GM19099 (cell line): ENCODE measurements around the gene CAPN5.

Source experiments
- POLR2A ChIP-seq: IDR thresholded peaks from 3 replicates; pipeline ENCODE4 v1.6.1; 2011; ENCODE audit warnings: low read depth; ENCODE audit not compliant: insufficient read length; ENCODE audit errors: extremely low read depth

CAPN5 gene

DNA sequence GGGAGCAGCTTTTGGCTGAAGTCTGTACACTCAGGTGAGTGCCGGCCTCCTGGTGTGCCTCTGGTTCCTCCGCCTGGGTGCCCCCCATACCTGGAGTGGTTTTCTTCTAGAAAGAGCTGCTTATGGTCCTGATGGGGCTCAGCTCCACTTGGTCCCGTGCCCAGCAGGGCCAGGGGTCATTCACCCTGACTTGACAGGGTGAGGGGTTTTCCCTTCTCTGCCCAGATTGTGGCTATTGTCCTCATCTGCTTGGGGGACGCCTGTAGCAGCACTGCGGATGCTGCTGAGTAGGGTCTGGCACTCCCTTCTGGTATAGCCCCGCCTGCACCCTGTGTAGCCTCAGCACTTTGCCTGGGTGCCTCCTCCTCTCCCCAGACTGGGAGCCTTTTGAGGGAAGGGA lies 44.1 kb downstream of the CAPN5 start:
- no peak for TF ChIP-seq POLR2A

DNA sequence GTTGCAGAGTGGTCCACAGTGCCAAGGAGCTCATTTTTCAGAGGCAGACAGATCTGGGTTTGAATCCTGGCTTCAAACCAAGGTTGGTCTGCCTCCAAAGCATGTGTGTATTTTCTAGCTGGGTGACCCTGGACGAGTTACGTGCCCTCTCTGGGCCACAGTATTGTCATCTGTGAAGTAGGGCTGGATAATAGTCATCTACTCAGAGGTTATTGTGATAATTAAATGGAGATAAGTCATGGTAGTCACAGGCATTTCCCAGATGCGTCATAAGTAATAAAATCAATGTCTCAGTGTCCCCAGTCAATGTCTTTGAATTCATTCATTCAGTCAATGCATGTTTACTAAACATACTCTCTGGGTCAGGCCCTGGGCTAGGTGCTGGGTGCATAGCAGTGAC lies 44.5 kb downstream of the CAPN5 start:
- no peak for TF ChIP-seq POLR2A

DNA sequence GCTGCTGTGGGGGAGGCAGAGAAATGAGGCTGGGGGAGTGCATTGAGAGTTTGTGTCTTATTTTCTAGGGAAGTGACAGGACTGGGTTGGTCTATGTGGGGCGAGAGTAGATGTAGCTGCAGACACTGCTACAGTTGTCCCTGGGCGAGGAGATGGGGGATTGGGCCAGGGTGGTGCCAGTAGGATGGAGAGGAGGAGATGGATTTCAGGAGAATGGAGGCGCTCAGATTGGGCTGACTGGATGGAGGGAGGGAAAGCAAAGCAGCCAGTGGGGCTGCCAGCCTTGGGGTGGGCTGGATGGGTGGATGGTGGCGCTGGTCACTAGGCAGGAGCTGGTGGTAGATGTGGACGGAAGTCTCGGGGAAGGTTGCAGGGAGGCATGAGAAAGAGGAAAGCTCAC lies 45.2 kb downstream of the CAPN5 start:
- no peak for TF ChIP-seq POLR2A

DNA sequence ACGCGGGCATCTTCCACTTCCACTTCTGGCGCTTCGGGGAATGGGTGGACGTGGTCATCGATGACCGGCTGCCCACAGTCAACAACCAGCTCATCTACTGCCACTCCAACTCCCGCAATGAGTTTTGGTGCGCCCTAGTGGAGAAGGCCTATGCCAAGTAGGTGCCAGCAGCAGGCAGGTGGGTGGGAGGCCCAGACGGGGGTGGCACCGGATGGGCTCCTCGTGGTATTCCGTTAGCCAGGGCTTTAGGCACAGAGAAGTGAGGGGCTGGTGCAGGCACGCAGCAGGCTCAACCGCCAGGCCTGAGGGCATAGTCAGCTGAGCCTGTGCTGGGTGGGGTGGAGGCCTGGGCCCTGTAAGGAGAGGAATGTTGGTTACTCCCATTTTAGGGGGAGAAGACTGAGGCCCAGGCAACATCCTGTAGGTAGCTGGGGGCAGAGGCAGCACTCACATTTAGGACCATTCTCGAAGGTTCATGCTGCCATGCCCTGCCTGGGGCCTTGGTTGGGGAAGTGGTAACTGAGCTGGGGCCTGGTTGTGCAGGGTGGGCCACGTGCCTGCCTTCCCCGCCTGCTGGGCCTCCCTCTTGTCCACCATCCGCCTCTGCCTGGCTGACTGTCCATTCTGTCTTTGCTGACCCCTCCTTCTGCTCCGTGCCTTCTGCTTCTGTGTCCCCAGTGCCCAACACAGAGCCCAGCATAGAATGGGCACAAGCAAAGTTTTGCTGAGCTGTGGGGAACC lies 46.0 kb downstream of the CAPN5 start:
- TF ChIP-seq POLR2A = no peak

DNA sequence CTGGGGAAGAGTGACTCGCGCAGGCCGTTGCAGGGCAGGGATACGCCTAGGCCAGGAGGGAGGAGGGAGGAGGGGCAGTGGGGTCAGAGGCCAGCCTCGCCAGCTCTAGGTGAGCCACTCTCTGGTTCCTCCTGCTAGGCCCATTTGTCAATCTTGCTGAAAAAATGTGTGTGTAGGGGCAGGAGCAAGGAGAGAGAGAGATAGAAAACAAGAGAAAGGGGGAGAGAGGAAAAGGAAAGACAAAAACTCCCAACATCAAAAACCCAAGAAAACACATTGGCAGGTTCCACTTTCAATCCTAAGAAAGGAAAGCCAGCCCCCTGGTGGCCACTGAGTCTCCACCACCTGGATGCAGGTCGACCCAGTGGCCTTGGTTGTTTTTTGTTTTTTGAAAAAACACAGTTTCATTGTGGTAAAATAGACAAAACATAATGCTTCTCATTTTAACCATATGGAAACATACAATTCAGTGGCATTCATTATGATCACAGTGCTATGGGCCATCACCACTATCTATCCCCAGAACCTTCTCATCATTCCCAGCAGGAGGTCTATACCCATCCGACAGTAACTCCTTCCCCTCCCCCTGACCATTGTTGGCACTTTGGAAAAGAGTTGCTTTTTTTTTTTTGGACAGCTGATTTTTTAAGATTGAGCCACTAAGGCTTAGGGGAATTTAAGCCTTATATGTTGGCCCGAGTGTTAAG lies 46.8 kb downstream of the CAPN5 start:
- TF ChIP-seq POLR2A = no peak

DNA sequence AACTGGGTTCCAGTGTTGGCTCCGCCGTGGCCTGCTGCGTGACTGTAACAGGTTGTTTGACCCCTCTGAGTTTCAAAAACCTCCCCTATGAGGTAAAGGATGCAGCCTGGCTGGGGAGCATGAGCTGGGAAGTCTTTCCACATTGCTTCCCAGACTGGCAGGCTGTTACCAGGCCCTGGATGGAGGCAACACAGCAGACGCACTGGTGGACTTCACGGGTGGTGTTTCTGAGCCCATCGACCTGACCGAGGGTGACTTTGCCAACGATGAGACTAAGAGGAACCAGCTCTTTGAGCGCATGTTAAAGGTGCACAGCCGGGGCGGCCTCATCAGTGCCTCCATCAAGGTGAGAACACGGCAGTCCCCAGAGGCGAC lies 47.3 kb downstream of the CAPN5 start:
- no peak for TF ChIP-seq POLR2A

DNA sequence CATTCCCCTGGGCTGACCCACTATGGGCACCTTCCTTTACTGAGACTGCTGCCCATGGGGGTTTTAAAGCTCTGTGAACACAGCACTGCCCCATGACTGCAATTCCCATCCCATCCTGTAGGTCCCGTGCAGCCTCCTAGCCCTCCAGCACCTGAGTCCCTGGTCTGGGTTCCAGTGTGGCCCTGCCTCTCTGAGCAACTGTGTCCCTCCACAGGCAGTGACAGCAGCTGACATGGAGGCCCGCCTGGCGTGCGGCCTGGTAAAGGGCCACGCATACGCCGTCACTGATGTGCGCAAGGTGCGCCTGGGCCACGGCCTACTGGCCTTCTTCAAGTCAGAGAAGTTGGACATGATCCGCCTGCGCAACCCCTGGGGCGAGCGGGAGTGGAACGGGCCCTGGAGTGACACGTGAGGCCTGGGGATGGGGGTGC lies 48.4 kb downstream of the CAPN5 start:
- no peak for TF ChIP-seq POLR2A

DNA sequence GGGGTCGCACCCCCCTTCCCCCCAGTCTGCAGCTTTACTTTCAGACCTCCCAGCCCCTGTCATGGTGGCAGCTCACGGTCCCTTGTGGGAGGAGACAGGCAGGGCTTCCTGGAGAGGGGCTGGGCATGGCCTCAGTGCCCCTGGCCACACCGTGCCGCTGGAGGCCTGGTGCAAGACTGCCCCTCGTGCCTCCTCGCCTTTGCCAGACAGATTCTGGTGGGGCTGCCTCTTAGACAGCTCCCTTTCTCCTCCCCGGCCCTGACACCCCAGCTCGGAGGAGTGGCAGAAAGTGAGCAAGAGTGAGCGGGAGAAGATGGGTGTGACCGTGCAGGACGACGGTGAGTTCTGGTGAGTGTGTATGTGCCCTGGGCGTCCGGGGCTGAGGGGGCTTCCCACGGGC lies 49.2 kb downstream of the CAPN5 start:
- no peak for TF ChIP-seq POLR2A

DNA sequence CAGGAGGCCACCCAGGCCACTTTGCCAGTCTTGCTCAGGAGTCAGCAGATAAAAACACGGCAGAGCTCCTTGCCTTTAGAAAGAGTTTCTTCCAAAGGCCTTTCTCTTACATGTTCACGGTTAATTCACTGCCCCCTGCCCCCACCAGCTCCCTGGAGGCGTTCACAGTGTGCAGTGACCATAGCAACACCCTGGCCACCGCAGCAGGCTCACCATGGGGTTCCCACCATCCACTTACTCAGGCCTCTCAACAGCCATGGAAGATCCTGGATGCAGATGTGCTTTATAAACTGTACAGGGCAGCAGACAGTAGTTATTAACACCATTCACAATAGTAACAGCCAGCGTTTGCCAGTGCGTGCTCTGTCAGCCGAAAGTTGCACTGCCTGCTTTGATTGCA lies 50.7 kb downstream of the CAPN5 start:
- no peak for TF ChIP-seq POLR2A

DNA sequence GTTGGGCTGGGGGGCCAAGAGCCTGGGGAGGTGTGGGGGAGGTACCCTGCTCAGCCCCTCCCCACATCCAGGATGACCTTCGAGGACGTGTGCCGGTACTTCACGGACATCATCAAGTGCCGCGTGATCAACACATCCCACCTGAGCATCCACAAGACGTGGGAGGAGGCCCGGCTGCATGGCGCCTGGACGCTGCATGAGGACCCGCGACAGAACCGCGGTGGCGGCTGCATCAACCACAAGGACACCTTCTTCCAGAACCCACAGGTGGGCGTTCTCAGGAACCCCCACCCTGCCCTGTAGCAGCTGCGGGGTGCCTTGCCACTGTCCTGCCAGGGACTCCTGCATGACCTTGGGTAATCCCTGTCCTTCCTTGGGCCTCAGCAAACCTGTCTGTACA lies 51.3 kb downstream of the CAPN5 start:
- no peak for TF ChIP-seq POLR2A

DNA sequence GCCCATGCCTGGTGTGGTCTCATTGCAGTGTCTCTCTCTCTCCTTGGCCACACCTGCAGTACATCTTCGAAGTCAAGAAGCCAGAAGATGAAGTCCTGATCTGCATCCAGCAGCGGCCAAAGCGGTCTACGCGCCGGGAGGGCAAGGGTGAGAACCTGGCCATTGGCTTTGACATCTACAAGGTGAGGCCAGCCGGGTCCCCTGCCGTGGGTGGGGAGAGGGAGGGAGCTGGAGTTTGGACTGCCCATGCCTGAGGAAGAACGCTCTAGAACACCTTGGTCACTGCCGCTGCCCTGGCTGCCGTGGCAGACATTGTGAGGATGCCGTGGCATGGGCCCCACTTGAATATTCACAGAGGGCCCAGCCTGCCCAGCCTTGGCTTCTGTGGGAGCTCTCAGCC lies 52.2 kb downstream of the CAPN5 start:
- no peak for TF ChIP-seq POLR2A

DNA sequence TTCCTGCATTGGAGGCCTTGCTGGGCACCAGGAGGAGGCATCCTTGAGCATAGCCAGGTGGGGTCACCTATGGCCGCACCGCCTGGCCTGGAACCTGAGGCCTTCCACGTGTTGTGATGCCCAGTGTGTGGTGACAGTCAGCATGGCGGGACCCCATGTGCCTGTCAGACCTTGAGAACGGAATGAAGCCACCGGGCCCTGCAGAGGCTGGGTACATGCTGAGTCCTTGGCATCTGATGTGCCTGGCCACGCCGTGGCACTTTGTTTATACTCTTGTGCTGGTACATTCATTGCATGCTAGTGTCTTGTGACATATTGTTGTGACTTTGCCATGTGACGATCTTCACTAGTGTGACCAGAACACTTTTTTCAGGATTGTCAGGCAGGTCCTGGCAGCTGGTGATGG lies 52.8 kb downstream of the CAPN5 start:
- TF ChIP-seq POLR2A = no peak

DNA sequence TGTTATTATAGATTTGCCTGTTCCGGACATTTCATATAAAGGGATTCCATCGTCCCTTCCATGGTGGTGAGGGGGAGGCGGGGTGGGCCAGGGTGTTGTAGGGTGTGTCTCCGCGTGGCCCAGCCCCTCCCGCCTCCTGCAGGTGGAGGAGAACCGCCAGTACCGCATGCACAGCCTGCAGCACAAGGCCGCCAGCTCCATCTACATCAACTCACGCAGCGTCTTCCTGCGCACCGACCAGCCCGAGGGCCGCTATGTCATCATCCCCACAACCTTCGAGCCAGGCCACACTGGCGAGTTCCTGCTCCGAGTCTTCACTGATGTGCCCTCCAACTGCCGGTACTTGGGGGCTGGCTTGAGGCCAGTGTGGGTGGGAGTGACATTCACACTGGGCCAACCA lies 53.8 kb downstream of the CAPN5 start:
- TF ChIP-seq POLR2A = no peak

DNA sequence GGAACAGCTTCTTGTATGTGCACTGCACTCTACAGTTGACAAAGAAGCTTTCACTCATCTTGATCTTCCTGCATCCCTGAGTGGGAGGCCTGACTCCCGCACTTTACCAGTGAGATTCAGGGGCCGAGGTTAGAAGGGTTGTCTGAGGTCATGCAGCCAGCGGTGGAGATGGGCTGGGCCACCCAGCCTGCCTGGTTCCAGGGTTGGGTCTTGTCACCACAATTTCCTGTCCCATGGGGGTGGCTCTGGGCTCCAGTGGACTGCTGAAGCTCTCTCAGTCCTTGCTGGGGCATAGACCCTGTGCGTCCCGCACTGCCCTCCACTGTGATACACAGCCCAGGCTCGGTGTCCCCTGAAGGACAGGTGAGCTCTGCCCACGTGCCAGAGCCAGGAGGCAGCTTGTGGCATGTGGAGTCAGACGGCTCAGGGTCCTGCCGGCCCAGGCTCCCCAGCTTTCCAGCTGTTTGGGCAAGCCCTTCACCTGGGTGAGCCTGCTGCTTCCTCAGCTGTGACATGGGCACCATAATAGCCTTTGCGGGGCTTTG lies 54.4 kb downstream of the CAPN5 start:
- TF ChIP-seq POLR2A = no peak

DNA sequence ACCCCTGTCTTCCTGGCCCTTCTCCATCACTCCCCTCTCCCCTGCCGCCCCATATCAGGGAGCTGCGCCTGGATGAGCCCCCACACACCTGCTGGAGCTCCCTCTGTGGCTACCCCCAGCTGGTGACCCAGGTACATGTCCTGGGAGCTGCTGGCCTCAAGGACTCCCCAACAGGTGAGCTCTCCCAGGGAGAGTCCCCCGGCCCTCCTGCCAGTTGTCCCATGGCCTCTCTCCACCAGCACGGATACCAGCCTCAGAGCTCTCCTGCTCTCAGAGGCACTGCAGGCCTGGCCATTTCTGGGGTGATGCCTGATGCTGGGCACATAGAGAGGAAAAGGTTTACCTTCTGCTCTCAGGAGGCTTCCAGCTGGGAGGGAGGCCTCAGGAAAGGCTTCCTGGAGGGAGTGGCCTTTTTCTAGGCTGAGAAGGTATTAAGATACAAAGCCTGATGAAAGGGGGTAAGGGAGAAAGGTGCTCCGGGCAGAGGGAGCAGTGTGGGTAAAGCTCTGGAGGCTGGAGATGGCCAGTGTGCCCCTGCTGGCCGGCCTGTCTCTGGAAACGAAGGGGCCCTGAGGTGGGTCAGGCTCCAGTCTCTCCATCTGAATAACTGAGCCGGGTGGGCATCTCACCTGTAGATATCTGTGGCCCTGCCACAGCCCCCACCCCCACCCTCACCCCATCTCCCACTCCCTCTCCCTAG lies 55.3 kb downstream of the CAPN5 start:
- TF ChIP-seq POLR2A = no peak
